HepG2 (cell line): Measurements from ENCODE around the gene GDPD5. TPM values are rescaled to one million over a fixed set of nuclear protein-coding genes. Genes with fewer than 3 reads are reported as not detected.

Experiments
- ATAC-seq: fragments of 200-7000 bp; cut with Tn5 transposase; 3 replicates; pipeline ENCODE4 v1.9.1; 2020; ENCODE audit warnings: mild to moderate bottlenecking, moderate library complexity
- BruUV-seq: library from RNA; stranded (reverse); fragments of 400-500 nt; replicated peaks from 2 replicates; lab custom pipeline; 2021; lab: Mats Ljungman, UMichigan
- CTCF ChIA-PET: fragments of 300-600 bp; formaldehyde crosslinking; extraction: SDS; loops from one replicate; lab custom pipeline; 2021; ENCODE audit warnings: low total read pairs, inconsistent platforms, low intra/inter-chr PET ratio; lab: Yijun Ruan, JAX
- POLR2A ChIA-PET: fragments of 350-600 bp; sonication (Branson Sonifier 250); formaldehyde crosslinking; loops from one replicate; lab custom pipeline; 2020; ENCODE audit warnings: antibody characterized with exemption, inconsistent platforms; lab: Yijun Ruan, JAX
- DNase-seq: peaks from one replicate; pipeline ENCODE4 v3.0.0-alpha.2; 2015; ENCODE audit warnings: low spot score
- FAIRE-seq: peaks from 3 replicates; lab custom pipeline; 2011; peaks lifted over from hg19 to GRCh38; lab: Jason Lieb, UNC
- H2AFZ ChIP-seq: one replicate; pipeline ENCODE4 v1.6.1; 2011; ENCODE audit warnings: low read length, inconsistent platforms
- H3K27ac ChIP-seq: fragments of 300-600 bp; 3 replicates; pipeline ENCODE4 v1.8.0; 2011; ENCODE audit warnings: mixed run types, mild to moderate bottlenecking, mixed read lengths, low read length, inconsistent platforms; ENCODE audit not compliant: insufficient read depth; ENCODE audit errors: extremely low read length
- H3K27me3 ChIP-seq, 2 experiments: fragments of 200-600 bp in 1 of 2; 2 replicates in 1 of 2; 3 replicates in 1 of 2; pipeline versions ENCODE4 v1.6.0 to v1.8.0; 2011; ENCODE audit warnings: low read length in 2 of 2, mild to moderate bottlenecking in 2 of 2, moderate library complexity in 2 of 2, inconsistent platforms in 1 of 2; ENCODE audit not compliant: insufficient read depth in 2 of 2, control insufficient read depth in 1 of 2
- H3K36me3 ChIP-seq, 2 experiments: fragments of 200-600 bp in 1 of 2; replicated peaks in 1 of 2; 2 replicates in 1 of 2; 3 replicates in 1 of 2; pipeline versions ENCODE4 v1.5.1 to v1.8.0; 2011; ENCODE audit warnings: low read length in 2 of 2, inconsistent platforms in 1 of 2; ENCODE audit not compliant: insufficient read depth in 2 of 2, control insufficient read depth in 1 of 2
- H3K4me1 ChIP-seq: 2 replicates; pipeline ENCODE4 v1.5.1; 2012; ENCODE audit warnings: low read length, inconsistent platforms; ENCODE audit not compliant: insufficient read depth
- H3K4me2 ChIP-seq: 2 replicates; pipeline ENCODE4 v1.6.0; 2011; ENCODE audit warnings: low read depth, low read length, inconsistent platforms
- H3K4me3 ChIP-seq, 3 experiments: fragments of 200-600 bp in 1 of 3; sonication (generic), shearing (Covaris generic) in 1 of 3; replicated peaks in 1 of 3; 2 replicates each; pipeline ENCODE4 v1.5.1; 2011 to 2016; ENCODE audit warnings: low read length in 3 of 3, inconsistent platforms in 2 of 3, low read depth in 2 of 3, mild to moderate bottlenecking in 2 of 3, control low read depth in 1 of 3, mixed read lengths in 1 of 3; ENCODE audit not compliant: insufficient read depth in 1 of 3
- H3K79me2 ChIP-seq: one replicate; pipeline ENCODE4 v1.6.1; 2011; ENCODE audit warnings: low read length, inconsistent platforms; ENCODE audit not compliant: insufficient read depth
- H3K9ac ChIP-seq: 2 replicates; pipeline ENCODE4 v1.6.0; 2011; ENCODE audit warnings: mild to moderate bottlenecking, low read depth, low read length, inconsistent platforms; ENCODE audit not compliant: insufficient read depth
- H3K9me3 ChIP-seq: 2 replicates; pipeline ENCODE4 v1.5.1; 2012; ENCODE audit warnings: mild to moderate bottlenecking, low read length
- H4K20me1 ChIP-seq: 2 replicates; pipeline ENCODE4 v1.6.0; 2011; ENCODE audit warnings: inconsistent platforms, mild to moderate bottlenecking, low read length, moderate library complexity; ENCODE audit not compliant: insufficient read depth
- FOXO1 ChIP-seq: sonication (generic); formaldehyde crosslinking; IDR thresholded peaks from 2 replicates; pipeline ENCODE4 v1.4.0; 2020; ENCODE audit warnings: missing genetic modification reagents
- LCORL ChIP-seq, 2 experiments: fragments of 450-650 bp in 1 of 2; sonication (generic) in 1 of 2; formaldehyde crosslinking in 1 of 2; IDR thresholded peaks; 2 replicates each; pipeline versions ENCODE4 v1.5.0 to v1.6.1; 2017 to 2020; ENCODE audit warnings: antibody characterized with exemption in 1 of 2, missing genetic modification reagents in 1 of 2
- RXRA ChIP-seq: sonication (generic); formaldehyde crosslinking; IDR thresholded peaks from 2 replicates; pipeline ENCODE4 v1.5.1; 2020; ENCODE audit warnings: missing genetic modification reagents
- SMARCE1 ChIP-seq: fragments of 450-650 bp; IDR thresholded peaks from 2 replicates; pipeline ENCODE4 v1.6.1; 2017; ENCODE audit warnings: borderline replicate concordance
- SOX5 ChIP-seq: IDR thresholded peaks from 2 replicates; pipeline ENCODE4 v1.6.1; 2016; ENCODE audit warnings: borderline replicate concordance
- TOPORS ChIP-seq: sonication (generic); formaldehyde crosslinking; IDR thresholded peaks from 2 replicates; pipeline ENCODE4 v1.8.0; 2023; ENCODE audit warnings: mild to moderate bottlenecking, missing genetic modification reagents
- ZC3H4 ChIP-seq: sonication (generic); formaldehyde crosslinking; IDR thresholded peaks from 2 replicates; pipeline ENCODE4 v1.4.0; 2020; ENCODE audit warnings: missing genetic modification reagents, borderline replicate concordance
- ZNF326 ChIP-seq: sonication (generic); formaldehyde crosslinking; IDR thresholded peaks from 2 replicates; pipeline ENCODE4 v1.4.0; 2020; ENCODE audit warnings: missing genetic modification reagents, borderline replicate concordance
- ZNF543 ChIP-seq: sonication (generic); formaldehyde crosslinking; IDR thresholded peaks from 2 replicates; pipeline ENCODE4 v1.4.0; 2020; ENCODE audit warnings: mild to moderate bottlenecking, missing genetic modification reagents
- ZNF644 ChIP-seq: IDR thresholded peaks from 2 replicates; pipeline ENCODE4 v1.6.1; 2016; ENCODE audit warnings: low read depth
- ZNF713 ChIP-seq: sonication (generic); formaldehyde crosslinking; IDR thresholded peaks from 2 replicates; pipeline ENCODE4 v1.4.0; 2020; ENCODE audit warnings: mild to moderate bottlenecking, missing genetic modification reagents
- ZSCAN9 ChIP-seq: IDR thresholded peaks from 2 replicates; pipeline ENCODE4 v1.6.1; 2016; ENCODE audit warnings: borderline replicate concordance
- WGBS: methylation state at CpG from one replicate; pipeline ENCODE4 v1.1.6; 2017; ENCODE audit warnings: low lambda C conversion rate; 5-methylcytosine and 5-hydroxymethylcytosine counted together
- in situ Hi-C: cut with HindIII; loops from 2 replicates; pipeline ENCODE4 v1.10.0; 2017; ENCODE audit warnings: low pct_unique_long_range_greater_than_20kb; ENCODE audit not compliant: extremely low pct_ligation_motif_present
- intact Hi-C: fragments of 100-400 bp; cut with micrococcal nuclease; formaldehyde crosslinking; loops from one replicate; pipeline ENCODE4 v1.10.0; 2022; ENCODE audit not compliant: unreplicated experiment
- polyA plus RNA-seq, 8 experiments: library from polyadenylated mRNA; depleted of rRNA in 3 of 8; stranded (reverse) in 7 of 8; unstranded in 1 of 8; fragments of >200 nt; fragmentation: Illumina TruSeq in 4 of 8; extraction: Trizol in 4 of 8; gene quantifications; 2 replicates each; pipeline versions ENCODE4 v1.2.1 to v1.2.3, GENCODE V29; 2011 to 2016; ENCODE audit warnings: low read depth in 4 of 8, missing spikeins in 1 of 8, mixed read lengths in 1 of 8; ENCODE audit not compliant: insufficient read depth in 1 of 8
- total RNA-seq, 5 experiments: library from RNA; depleted of rRNA; stranded (reverse); fragments of >200 nt; fragmentation: Illumina TruSeq; extraction: Trizol; gene quantifications; 2 replicates each; pipeline ENCODE4 v1.2.3, GENCODE V29; 2016; ENCODE audit warnings: low read depth in 1 of 5
- TF ChIP-seq, protein P1 (sequence below): sonication (generic); formaldehyde crosslinking; IDR thresholded peaks from 2 replicates; pipeline ENCODE4 v1.5.0; 2020; ENCODE audit warnings: missing genetic modification reagents

The GDPD5 gene
- total and polyA plus RNA-seq, 2 of the 13 experiments (the other 11 are each of a cell fraction or from before 2014, with no cell fraction given), result 55.0 to 67.5 TPM

DNA sequence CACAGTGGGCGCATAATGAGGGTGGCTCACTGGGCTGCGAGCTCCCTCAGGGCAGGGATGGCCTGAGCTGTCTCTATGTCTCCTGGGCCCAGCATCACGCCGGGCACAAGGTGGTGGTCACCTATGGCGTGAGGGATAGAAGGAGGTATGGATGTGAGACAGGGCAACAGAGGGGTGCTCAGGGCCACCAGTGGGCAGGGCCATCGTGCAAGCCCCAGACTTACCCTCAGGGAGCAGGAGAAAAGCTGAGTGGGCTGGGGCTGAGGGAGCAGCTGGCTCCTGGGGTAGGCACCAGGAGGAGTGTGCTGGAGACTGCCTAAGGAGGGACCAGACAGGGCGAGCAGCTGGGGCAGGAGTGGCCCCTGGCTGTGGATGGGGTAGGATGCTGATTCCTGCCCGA lies 58.4 kb downstream of the GDPD5 start:
- DNase-seq, result no peak
- ChIA-PET POLR2A (no interaction called here), CTCF (no interaction called here)
- ATAC-seq, result no peak
- no peak for TF ChIP-seq TOPORS (CRISPR knock-in tag)
- TF ChIP-seq, protein P1, sequence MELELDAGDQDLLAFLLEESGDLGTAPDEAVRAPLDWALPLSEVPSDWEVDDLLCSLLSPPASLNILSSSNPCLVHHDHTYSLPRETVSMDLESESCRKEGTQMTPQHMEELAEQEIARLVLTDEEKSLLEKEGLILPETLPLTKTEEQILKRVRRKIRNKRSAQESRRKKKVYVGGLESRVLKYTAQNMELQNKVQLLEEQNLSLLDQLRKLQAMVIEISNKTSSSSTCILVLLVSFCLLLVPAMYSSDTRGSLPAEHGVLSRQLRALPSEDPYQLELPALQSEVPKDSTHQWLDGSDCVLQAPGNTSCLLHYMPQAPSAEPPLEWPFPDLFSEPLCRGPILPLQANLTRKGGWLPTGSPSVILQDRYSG, result no peak
- TF ChIP-seq ZSCAN9 (CRISPR knock-in tag), result no peak
- no peak for TF ChIP-seq SOX5 (CRISPR knock-in tag)
- TF ChIP-seq ZNF326 (CRISPR knock-in tag), result no peak
- no peak for TF ChIP-seq ZNF713 (CRISPR knock-in tag)
- no peak for TF ChIP-seq LCORL (IDR thresholded peaks at IDR 0.05)
- no peak for TF ChIP-seq LCORL (CRISPR knock-in tag; IDR thresholded peaks at IDR 0.05)
- no peak for TF ChIP-seq ZNF644 (CRISPR knock-in tag)
- TF ChIP-seq RXRA, result no peak
- TF ChIP-seq ZNF543 (CRISPR knock-in tag), result no peak
- TF ChIP-seq SMARCE1, result no peak
- TF ChIP-seq ZC3H4 (CRISPR knock-in tag), result no peak
- no peak for TF ChIP-seq FOXO1 (CRISPR knock-in tag)
- no peak overlapping the region for H3K9ac ChIP-seq
- H2AFZ ChIP-seq, result no peak overlapping the region
- intact Hi-C loops, result no loop called here
- H3K9me3 ChIP-seq, result no peaks in the 10 kb centered on the region
- peaks cover 36 to 83% of the 10 kb centered on the region in 2 experiments for H3K36me3 ChIP-seq
- no peak for FAIRE-seq
- no peaks in the 10 kb centered on the region for H3K27me3 ChIP-seq
- H3K79me2 ChIP-seq, result no peaks in the 10 kb centered on the region
- peaks cover 9% of the 10 kb centered on the region; the same call in 1 of the 2 replicates for H3K4me1 ChIP-seq
- no peaks in the 10 kb centered on the region for H4K20me1 ChIP-seq
- H3K27ac ChIP-seq, result no peak overlapping the region
- WGBS, result 100% methylated on average over 6 of the region's 8 CpGs
- in situ Hi-C loops, result no loop called here
- BruUV-seq, result no TSS peak
- no peak overlapping the region for H3K4me3 ChIP-seq
- H3K4me2 ChIP-seq, result no peak overlapping the region
